Measurements from ENCODE around the gene TMEM19.

DNA sequence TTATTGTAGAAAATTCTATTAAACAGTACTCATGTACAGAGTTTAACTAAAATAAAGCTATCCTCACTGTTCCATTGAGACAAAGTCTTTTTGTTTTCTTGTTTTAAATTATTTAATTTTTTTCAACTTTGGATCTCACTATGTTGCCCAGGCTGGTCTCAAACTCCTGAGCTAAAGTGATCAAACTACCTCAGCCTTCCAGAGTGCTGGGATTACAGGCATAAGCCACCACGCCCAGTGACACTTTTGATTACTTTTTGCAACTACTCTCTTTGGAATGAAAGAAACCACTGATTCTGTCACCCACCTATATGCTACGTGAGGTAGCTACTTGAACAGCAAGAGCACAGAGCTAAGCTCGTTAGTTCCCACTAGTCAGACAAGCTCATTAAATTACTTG is 39.4 kb upstream of the TMEM19 start:
- TF ChIP-seq POLR2A (IDR thresholded peaks at IDR 0.05), result no peak
- TF ChIP-seq, protein P1, sequence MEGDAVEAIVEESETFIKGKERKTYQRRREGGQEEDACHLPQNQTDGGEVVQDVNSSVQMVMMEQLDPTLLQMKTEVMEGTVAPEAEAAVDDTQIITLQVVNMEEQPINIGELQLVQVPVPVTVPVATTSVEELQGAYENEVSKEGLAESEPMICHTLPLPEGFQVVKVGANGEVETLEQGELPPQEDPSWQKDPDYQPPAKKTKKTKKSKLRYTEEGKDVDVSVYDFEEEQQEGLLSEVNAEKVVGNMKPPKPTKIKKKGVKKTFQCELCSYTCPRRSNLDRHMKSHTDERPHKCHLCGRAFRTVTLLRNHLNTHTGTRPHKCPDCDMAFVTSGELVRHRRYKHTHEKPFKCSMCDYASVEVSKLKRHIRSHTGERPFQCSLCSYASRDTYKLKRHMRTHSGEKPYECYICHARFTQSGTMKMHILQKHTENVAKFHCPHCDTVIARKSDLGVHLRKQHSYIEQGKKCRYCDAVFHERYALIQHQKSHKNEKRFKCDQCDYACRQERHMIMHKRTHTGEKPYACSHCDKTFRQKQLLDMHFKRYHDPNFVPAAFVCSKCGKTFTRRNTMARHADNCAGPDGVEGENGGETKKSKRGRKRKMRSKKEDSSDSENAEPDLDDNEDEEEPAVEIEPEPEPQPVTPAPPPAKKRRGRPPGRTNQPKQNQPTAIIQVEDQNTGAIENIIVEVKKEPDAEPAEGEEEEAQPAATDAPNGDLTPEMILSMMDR (IDR thresholded peaks at IDR 0.05), result no peak
